Activated CD4-positive, alpha-beta T cell treated with anti-CD3 and anti-CD28 coated beads, Interleukin-10, Interleukin-2, amounts not matched to agents 100 ng/mL and 50 ng/mL, durations not matched to agents 16 hours and 8 hours (primary cell): Measurements from ENCODE around the gene TAF12.
"Not testable (repeated sequence)": the region's sequence is repeated elsewhere in the genome, so short reads cannot be mapped to it uniquely, and the experiment has no call there.

Experiments
- DNase-seq: peaks from one replicate; pipeline ENCODE4 v3.0.0-alpha.2; 2020

The TAF12 gene

DNA sequence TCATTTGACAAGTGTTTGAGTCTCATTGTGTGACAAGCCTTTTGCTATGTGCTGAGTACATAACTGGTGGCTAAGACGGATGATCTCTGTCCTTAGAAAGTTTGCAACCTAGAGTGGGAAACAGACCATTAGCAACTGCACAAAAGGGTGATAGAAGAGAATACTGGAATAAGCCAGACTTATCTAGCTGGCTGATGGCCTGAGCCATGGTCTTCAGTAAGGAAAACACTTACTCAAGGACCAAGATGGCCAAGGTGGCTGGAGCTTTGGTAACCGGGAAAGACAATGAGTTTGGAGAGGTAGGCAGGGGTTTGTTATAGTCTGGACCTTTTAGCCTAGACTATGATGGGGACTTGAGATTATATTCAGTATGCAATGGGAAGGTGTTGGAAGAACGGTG lies 1.6 kb upstream of the TAF12 start:
- DNase-seq, result peak; percentile 6

DNA sequence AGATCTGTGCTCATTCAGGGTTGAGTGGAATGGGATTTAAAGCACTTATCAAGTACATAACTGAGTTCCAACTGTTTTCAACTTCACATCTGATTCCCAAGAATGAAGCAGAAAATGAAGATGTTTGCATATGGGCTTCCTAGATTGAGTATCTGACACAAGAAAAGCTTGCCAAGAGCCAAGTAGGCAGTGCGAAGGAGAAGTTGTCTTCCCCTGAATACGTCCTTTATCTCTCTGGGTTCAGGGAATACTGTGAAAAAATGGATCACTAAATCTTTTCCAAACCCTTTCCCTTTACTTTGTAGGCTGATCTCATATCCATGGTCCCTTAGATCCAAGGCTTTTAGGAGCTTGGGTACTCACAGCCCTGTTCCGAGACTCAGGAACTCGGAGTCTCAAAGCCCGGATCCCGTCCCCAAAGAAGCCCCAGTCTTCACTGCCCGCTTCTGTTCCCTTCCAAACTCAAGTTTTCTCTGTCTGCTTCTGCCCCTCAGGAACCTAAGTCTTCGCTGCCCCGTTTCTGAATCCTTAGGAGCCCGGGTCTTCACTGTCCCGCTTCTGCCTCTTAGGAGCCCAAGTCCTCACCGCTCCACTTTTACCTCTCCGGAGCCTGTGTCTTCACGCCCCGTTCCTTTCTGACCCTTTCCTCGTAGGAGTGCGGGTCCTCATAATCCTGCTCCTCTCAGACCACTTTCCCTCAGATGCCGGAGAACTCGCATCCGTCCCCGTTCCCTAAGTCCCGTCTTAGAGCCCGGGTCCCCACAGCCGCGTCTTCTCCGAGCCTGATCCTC lies 616 bp downstream of the TAF12 start:
- DNase-seq, result peak; percentile 23

DNA sequence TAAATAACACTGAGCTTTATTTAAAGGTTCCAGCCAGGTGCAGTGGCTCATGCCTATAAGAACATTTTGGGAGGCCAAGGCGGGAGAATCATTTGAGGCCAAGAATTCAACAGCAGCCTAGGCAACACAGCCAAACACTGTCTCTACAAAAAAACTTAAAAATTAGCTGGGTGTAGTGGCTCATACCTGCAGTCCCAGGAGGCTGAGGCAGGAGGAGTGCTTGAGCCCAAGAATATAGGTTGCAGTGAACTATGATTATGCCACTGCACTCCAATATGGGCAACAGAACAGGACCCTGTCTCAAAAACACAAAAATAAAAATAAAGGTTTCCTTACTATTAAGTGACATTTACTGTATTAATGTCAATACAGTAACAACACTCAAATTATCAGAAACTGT lies 2.1 kb downstream of the TAF12 start:
- DNase-seq, result peak; percentile 51

- no peak for DNase-seq
Observed at GRCh38 chr1:28632560-28632959, 10.3 kb downstream of the TAF12 start.

DNA sequence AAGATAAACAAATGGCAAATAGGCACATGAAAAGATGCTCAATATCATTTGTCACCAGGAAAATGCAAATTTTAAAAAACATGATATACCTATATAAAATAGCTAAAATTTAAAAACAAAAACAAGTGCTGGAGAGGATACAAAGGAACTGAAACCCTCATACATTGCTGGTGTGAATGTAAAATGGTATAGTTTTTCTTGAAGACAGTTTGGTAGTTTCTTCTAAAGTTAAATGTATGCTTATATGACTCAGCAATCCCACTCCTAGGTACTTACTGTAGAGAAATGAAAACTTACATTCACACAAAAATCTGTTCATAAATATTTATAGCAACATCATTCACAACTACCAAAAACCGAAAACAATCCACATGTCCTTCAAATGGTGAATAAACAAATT lies 11.2 kb downstream of the TAF12 start:
- DNase-seq, result peak; percentile 7

DNA sequence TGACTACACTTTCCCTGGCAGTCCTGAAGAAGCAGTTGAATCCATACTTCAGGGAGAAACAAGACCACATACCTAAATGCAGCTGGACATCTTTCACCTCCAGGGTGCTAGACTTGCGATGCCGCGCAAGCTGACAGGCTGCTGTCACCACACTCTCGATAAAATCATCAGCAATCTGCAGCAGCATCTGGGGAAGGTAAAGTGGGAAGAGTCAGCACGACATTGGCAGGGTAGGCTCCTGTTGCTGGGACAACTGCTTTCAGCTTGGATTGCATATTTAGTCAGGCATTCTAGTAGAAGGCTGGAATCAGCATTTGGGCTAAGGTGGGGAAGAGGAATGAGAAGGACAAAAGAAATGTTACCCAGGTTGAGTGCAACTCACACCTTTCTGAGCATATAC lies 29.7 kb downstream of the TAF12 start:
- DNase-seq, result no peak

- no peak for DNase-seq
Observed at GRCh38 chr1:28606771-28607170, 36.1 kb downstream of the TAF12 start.

- DNase-seq, result no peak
Observed at GRCh38 chr1:28604962-28605361, 37.9 kb downstream of the TAF12 start.

- DNase-seq, result no peak
Observed at GRCh38 chr1:28604411-28604810, 38.5 kb downstream of the TAF12 start.

DNA sequence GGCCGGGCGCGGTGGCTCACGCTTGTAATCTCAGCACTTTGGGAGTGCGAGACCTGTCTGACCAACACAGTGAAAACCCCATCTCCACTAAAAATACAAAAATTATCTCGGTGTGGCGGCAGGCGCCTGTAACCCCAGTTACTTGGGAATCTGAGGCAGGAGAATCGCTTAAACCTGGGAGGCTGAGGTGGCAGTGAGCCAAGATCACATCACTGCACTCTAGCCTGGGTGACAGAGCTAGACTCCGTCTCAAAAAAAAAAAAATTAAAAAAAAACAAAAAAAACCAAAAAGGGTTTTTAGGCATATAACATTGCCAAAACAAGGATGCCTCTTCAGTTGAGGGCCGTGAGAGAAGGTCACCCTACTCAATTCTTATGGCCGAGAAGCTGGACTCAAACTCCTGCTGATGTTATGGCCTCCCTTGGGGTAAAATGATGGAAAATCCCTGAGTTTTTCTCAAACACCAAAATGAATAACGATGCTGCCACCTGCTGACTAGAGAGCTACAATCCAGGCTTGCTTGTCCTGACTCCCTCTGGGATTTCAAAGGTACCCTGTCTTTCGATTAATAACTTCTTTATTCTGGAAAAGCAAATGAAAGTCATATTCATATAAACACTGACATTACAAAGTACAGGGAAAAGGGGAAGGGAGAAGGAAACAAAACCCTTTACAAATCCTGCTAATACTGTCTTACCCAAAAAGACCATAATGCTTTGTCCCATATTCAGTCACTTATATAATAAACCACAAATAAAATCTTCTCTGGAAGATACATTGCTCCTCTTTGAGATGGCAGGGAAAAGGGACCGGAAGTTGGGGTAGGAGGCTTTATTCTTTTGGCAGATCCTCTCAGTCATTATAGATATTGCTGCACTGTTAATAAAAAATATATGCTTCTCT lies 40.1 kb downstream of the TAF12 start:
- peak; percentile 32 for DNase-seq

- peak; percentile 67 for DNase-seq
Observed at GRCh38 chr1:28601696-28602095, 41.2 kb downstream of the TAF12 start.

- DNase-seq, result not testable (repeated sequence)
Observed at GRCh38 chr1:28596276-28596675, 46.6 kb downstream of the TAF12 start.

GRCh38 chr1:28595412-28596191 lies 47.3 kb downstream of the TAF12 start:
- no peak for DNase-seq

DNA sequence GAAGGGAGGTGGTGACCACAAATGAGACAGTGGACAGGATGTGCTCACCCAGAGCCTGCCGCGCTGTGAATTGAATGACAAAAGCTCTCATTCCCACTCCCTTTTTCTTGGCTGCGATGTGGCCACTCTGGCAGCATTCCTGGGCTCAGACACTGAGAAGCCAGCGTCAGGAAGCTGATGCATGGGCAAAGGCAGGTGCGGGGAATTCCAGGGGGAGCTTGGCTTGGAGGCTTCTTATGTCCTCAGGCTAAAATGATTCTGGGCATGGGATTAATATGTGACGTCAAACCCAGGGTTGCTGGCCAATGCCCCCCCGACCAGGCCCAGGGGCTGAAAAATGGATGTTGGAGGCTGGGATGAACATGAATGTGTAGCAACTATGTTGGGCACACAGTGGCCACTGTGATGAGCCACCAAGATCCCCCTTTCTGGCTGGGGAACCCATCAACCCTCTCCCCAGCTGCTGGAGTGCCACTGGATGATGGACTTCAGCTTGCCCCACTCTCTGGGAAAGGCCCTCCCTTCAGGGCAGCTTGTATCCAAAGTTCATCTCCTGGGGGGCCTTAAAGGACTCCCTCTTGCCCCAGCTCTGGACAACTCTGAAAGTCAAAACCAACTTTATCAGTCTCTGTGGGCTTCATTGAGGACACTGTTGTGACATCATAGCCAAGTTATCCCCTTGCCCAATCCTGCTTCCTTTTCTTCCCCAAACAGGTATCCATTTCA lies 48.0 kb downstream of the TAF12 start:
- not testable (repeated sequence) for DNase-seq

DNA sequence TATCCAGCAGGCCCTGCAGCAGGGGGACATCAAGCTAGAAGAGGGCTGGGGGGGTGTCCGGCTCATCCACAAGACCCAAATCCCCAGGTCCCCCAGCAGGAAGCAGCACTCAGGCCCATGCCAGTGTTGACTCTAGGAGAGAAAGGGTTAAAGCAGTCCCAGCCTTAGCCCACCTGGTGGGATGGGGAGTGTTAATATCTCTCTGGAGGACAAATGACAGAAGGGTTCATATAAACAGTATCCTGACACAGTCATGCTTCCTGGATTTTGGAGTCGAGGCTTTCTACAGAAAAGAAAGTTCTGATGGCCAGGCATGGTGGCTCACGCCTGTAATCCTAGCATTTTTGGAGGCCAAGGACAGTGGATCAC lies 48.9 kb downstream of the TAF12 start:
- DNase-seq, result not testable (repeated sequence)

DNA sequence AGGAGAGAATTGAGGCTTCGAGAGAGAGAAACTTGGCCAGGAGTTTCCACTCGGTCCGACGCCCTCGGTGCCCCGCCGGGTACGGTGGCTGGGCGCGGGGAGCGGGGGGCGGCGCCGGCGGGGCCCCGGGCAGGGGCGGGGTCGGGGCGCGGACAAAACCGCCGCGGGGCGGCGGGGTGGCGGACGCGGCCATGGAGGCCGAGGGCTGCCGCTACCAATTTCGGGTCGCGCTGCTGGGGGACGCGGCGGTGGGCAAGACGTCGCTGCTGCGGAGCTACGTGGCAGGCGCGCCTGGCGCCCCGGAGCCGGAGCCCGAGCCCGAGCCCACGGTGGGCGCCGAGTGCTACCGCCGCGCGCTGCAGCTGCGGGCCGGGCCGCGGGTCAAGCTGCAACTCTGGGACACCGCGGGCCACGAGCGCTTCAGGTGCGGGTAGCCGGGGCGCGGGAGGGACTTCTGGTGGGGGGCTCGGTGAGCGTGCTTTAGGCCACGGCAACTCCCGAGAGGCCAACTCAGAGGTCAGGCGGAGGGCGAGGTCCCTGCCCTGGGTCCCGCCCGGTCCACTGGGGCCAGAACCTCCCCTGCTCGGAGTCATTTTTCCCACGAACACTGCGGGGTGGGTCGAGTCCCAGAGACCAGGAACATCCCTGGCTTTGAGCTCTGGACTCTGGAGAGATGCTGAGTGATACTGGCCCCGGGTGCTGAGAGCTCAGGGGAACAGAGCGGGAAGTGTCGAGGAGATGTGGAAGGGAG lies 50.4 kb downstream of the TAF12 start:
- no peak for DNase-seq

GRCh38 chr1:28591708-28592320 lies 51.1 kb downstream of the TAF12 start, which contains the start of gene RAB42:
Gene RAB42 (plus strand): TSS chr1:28592265. CDS start chr1:28592512, 247 bp downstream.
- DNase-seq, result no peak

GRCh38 chr1:28586585-28587391 lies 56.1 kb downstream of the TAF12 start:
- DNase-seq, result not testable (repeated sequence)

- DNase-seq, result no peak
Observed at GRCh38 chr1:28582248-28582615, 60.6 kb downstream of the TAF12 start.

DNA sequence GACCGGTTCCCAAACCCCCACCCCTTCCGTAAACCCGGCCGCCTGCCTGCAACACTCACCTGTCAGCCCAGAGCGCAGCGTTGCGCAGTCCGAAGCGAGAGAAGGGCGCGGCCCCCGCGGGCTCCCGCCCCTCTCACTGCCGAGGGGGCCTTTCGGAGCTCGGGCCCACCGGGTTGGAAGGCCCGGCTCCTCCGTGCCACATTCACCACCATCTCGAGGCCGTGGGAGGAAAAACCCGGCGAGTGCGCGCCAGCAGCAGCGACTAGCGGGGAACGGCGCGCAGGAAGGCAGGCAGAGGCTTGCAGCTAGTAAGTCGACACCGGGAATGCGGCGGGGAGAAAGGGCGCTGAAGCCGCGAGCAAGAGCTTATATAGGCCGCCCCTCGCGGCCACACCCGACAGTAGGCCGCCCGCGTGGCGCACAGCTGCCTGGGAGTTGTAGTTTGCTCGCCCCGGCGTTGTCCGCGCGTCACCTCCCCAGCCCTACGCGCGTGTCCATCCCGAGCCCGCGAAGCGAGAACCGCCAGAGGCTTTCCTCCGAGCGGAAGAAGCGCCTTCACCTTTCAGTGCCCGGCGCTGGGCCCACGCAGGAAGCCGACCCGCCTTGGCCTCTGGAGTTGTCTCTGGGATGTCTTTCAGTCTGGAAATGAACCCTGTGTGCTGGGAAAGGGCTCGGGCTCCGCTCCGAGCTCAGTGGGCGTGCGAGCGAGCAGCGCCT lies 61.2 kb downstream of the TAF12 start:
- DNase-seq, result peak; percentile 97
